MCF 10A (cell line): ENCODE measurements around the gene CDK5R2. TPM values are rescaled to one million over a fixed set of nuclear protein-coding genes. Genes with fewer than 3 reads are reported as not detected.

ENCODE experiments used
- BruUV-seq: library from RNA; stranded (reverse); fragments of 400-500 nt; replicated peaks from 2 replicates; lab custom pipeline; 2021; lab: Mats Ljungman, UMichigan
- CTCF ChIA-PET: fragments of 300-600 bp; sonication (Branson Sonifier 250); formaldehyde crosslinking; extraction: SDS; loops from one replicate; lab custom pipeline; 2021; ENCODE audit warnings: antibody characterized with exemption, inconsistent platforms; lab: Yijun Ruan, JAX
- POLR2A ChIA-PET: fragments of 300-600, 350-650 bp; sonication (Branson Sonifier 250); formaldehyde crosslinking; extraction: SDS; loops from one replicate; lab custom pipeline; 2020; ENCODE audit warnings: antibody characterized with exemption, inconsistent platforms; lab: Yijun Ruan, JAX
- DNase-seq: peaks from one replicate; pipeline ENCODE4 v3.0.0-alpha.2; 2018; ENCODE audit not compliant: unreplicated experiment
- H3K27ac Mint-ChIP-seq: one replicate; pipeline ENCODE4 v1.8.0; 2022; ENCODE audit warnings: mild to moderate bottlenecking, low read depth, mixed read lengths; ENCODE audit not compliant: unreplicated experiment
- H3K27me3 Mint-ChIP-seq: one replicate; pipeline ENCODE4 v1.8.0; 2022; ENCODE audit warnings: mixed read lengths; ENCODE audit not compliant: insufficient read depth, unreplicated experiment
- H3K36me3 Mint-ChIP-seq: one replicate; pipeline ENCODE4 v1.8.0; 2022; ENCODE audit warnings: mild to moderate bottlenecking, moderate library complexity, mixed read lengths; ENCODE audit not compliant: insufficient read depth, unreplicated experiment
- H3K4me1 Mint-ChIP-seq: one replicate; pipeline ENCODE4 v1.8.0; 2022; ENCODE audit warnings: mixed read lengths; ENCODE audit not compliant: insufficient read depth, unreplicated experiment
- H3K4me3 Mint-ChIP-seq: one replicate; pipeline ENCODE4 v1.8.0; 2022; ENCODE audit warnings: mild to moderate bottlenecking, moderate library complexity, mixed read lengths; ENCODE audit not compliant: unreplicated experiment
- H3K9me3 Mint-ChIP-seq: one replicate; pipeline ENCODE4 v1.8.0; 2022; ENCODE audit warnings: mixed read lengths; ENCODE audit not compliant: unreplicated experiment
- intact Hi-C: fragments of 100-400 bp; cut with micrococcal nuclease; formaldehyde crosslinking; loops from 2 replicates; pipeline ENCODE4 v1.14.1; 2022
- microRNA-seq: library from miRNA; unstranded; fragments of <30 nt; microRNA quantifications from one replicate; pipeline ENCODE4 v1.2.0, GENCODE V29; 2022
- total RNA-seq: library from RNA; stranded (reverse); gene quantifications from 2 replicates; pipeline ENCODE4 v1.2.3, GENCODE V29; 2022
- TF ChIP-seq, protein P1 (sequence below): fragments of 200-600 bp; IDR thresholded peaks from one replicate; pipeline ENCODE4 v1.8.0; 2022; ENCODE audit warnings: antibody characterized with exemption, mild to moderate bottlenecking; ENCODE audit not compliant: unreplicated experiment

Gene CDK5R2
- total RNA-seq, 1 experiment from 2014 or later = not detected

DNA sequence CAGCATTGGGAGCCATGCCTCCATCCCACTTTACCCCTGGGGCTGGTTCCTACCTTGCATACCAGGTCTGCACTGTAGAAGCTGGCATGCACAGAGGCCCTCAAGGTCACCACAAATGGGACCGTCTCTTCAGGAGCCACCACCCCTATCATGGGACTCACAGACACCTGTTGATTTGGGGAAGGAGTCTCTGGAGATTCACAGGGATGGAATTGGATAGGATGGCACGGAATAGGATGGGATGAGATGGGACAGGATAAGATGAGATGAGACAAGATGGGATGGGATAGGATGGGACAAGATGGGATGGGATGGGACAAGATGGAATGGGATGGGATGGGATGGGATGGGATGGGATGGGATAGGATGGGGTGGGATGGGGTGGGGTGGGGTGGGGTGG, 49.8 kb downstream of the CDK5R2 start:
- Mint-ChIP-seq H3K36me3 (peaks cover 6% of the 10 kb centered on the region), H3K4me3 (no peak overlapping the region), H3K4me1 (no peaks in the 10 kb centered on the region), H3K27me3 (peaks cover 29% of the 10 kb centered on the region), H3K27ac (no peak overlapping the region), H3K9me3 (no peaks in the 10 kb centered on the region)
- intact Hi-C loops = no loop called here
- TF ChIP-seq, protein P1, sequence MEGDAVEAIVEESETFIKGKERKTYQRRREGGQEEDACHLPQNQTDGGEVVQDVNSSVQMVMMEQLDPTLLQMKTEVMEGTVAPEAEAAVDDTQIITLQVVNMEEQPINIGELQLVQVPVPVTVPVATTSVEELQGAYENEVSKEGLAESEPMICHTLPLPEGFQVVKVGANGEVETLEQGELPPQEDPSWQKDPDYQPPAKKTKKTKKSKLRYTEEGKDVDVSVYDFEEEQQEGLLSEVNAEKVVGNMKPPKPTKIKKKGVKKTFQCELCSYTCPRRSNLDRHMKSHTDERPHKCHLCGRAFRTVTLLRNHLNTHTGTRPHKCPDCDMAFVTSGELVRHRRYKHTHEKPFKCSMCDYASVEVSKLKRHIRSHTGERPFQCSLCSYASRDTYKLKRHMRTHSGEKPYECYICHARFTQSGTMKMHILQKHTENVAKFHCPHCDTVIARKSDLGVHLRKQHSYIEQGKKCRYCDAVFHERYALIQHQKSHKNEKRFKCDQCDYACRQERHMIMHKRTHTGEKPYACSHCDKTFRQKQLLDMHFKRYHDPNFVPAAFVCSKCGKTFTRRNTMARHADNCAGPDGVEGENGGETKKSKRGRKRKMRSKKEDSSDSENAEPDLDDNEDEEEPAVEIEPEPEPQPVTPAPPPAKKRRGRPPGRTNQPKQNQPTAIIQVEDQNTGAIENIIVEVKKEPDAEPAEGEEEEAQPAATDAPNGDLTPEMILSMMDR = no peak
- ChIA-PET CTCF (interaction anchor here (0.5 to 4.2 kb wide), 17 partner anchors 9 to 1845 kb away, joined by 3 to 27 read pairs (median 5); no protein-coding TSS in a partner anchor), POLR2A (no interaction called here)
- DNase-seq = no peak
- no TSS peak for BruUV-seq

DNA sequence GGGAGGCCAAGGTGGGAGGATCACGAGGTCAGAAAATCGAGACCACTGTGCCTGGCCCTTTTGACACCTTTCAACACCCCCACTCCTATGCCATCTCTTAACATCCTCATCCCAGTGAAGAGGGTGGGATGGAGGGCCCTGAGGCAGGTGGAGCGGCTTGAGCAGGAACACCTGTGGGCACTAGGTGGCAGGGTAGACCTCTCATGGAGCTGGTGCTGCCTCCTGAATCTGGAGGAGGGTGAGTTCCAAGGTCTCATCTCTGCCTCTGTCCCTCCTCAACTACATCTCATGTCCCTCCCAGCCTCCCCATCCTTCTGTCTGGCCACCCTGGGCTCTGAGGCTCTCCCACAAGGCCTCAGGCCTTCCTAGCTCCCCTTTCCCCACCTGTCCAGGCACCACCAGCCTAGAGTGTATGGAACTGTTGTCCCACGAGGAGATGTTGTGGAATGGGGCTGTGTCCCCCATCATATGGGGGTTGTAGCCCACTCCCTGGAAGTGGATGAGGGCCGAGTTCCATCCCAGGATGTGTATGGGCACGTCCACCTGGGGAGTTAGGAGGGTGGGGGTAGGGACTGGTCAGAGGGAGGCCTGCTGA, 50.8 kb downstream of the CDK5R2 start:
- intact Hi-C loops = no loop called here
- peak; percentile 51 for DNase-seq
- no TSS peak for BruUV-seq
- Mint-ChIP-seq H3K9me3 (no peaks in the 10 kb centered on the region), H3K4me3 (no peak overlapping the region), H3K4me1 (no peaks in the 10 kb centered on the region), H3K36me3 (no peaks in the 10 kb centered on the region), H3K27me3 (peaks cover 29% of the 10 kb centered on the region), H3K27ac (no peak overlapping the region)
- TF ChIP-seq, protein P1 = peak; percentile 50
- CTCF ChIA-PET = interaction anchor here (0.6 to 4.2 kb wide), 28 partner anchors 8 to 521 kb away, joined by 3 to 27 read pairs (median 4); no protein-coding TSS in a partner anchor
- POLR2A ChIA-PET = interaction anchor here (0.6 kb wide), 1 partner anchor 109 kb away, joined by 3 read pairs; no protein-coding TSS in a partner anchor

DNA sequence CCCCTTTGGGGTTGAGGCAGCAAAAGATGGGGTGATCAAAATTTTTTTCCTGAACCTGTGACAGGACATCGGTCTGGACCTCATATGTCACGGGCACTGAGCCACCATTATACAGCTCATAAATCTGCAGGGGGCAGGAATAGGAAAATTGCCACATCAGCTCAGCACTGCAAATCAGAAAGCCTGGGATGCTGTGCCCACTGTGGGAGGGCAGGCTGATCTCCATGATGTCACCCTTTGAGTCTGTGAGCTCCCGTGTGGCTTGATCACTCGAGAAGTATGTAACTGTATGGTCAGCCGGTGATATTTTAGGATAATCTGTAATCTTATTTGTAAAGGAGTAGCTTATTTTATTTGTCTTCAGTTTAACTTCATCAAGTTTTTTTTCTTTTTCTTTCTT, 51.4 kb downstream of the CDK5R2 start:
- Mint-ChIP-seq H3K27ac (no peak overlapping the region), H3K4me1 (no peaks in the 10 kb centered on the region), H3K4me3 (no peak overlapping the region), H3K36me3 (no peaks in the 10 kb centered on the region), H3K9me3 (no peaks in the 10 kb centered on the region), H3K27me3 (peaks cover 27% of the 10 kb centered on the region)
- TF ChIP-seq, protein P1 = no peak
- intact Hi-C loops = no loop called here
- DNase-seq = no peak
- no TSS peak for BruUV-seq
- CTCF ChIA-PET = interaction anchor here (0.6 to 4.2 kb wide), 22 partner anchors 9 to 520 kb away, joined by 3 to 27 read pairs (median 4); no protein-coding TSS in a partner anchor
- POLR2A ChIA-PET = no interaction called here

Small RNA genes within 50 kb of the gene (microRNA-seq; reads per million reads assigned to microRNA genes)
- gene MIR375 = 271 reads per million, percentile 78 among the genes with 10 or more reads in this experiment

Other genes starting within 250 kb of the CDK5R2 start
- 33.6 and 38.2 TPM in 2 replicates for gene TTLL4, start 248.8 kb upstream of the CDK5R2 start, total RNA-seq
- 0.12 TPM in 1 of 2 replicates, not detected in the other for gene CYP27A1, start 177.5 kb upstream of the CDK5R2 start, total RNA-seq
- not detected in 2 replicates for gene PRKAG3, start 127.9 kb upstream of the CDK5R2 start, total RNA-seq
- gene WNT6, start 99.9 kb upstream of the CDK5R2 start, total RNA-seq = not detected in 2 replicates
- gene WNT10A, start 78.8 kb upstream of the CDK5R2 start, total RNA-seq = 0.44 TPM in 1 of 2 replicates, not detected in the other
- not detected in 2 replicates for gene FEV, start 25.5 kb downstream of the CDK5R2 start, total RNA-seq
- gene CRYBA2, start 33.8 kb downstream of the CDK5R2 start, total RNA-seq = not detected in 2 replicates
- gene CFAP65, start 81.8 kb downstream of the CDK5R2 start, total RNA-seq = not detected in 2 replicates
- not detected in 2 replicates for gene IHH, start 101.3 kb downstream of the CDK5R2 start, total RNA-seq
- 7.5 and 11.5 TPM in 2 replicates for gene NHEJ1, start 201.1 kb downstream of the CDK5R2 start, total RNA-seq
- 1.7 and 2.6 TPM in 2 replicates for gene SLC23A3, start 210.4 kb downstream of the CDK5R2 start, total RNA-seq
- 33.9 and 39.1 TPM in 2 replicates for gene CNPPD1, start 217.3 kb downstream of the CDK5R2 start, total RNA-seq
- gene RETREG2, start 218.6 kb downstream of the CDK5R2 start, total RNA-seq = 49.3 and 64.5 TPM in 2 replicates
- 61.0 and 73.1 TPM in 2 replicates for gene ZFAND2B, start 247.1 kb downstream of the CDK5R2 start, total RNA-seq